Stimulated activated CD4-positive, alpha-beta T cell treated with anti-CD3 and anti-CD28 coated beads, Interleukin-4, amount 100 ng/mL, for 1 hour (primary cell): ENCODE data around the gene POTEF.
"Not testable (repeated sequence)": the region's sequence is repeated elsewhere in the genome, so short reads cannot be mapped to it uniquely, and the experiment has no call there.

ENCODE experiments used
- DNase-seq: peaks from one replicate; pipeline ENCODE4 v3.0.0-alpha.2; 2020

POTEF gene

GRCh38 chr2:130102597-130103363 lies 26.2 kb downstream of the POTEF start:
- not testable (repeated sequence) for DNase-seq

- not testable (repeated sequence) for DNase-seq
Measured at GRCh38 chr2:130062645-130063044, 66.4 kb downstream of the POTEF start.

- DNase-seq: not testable (repeated sequence)
Measured at GRCh38 chr2:130059982-130060381, 69.0 kb downstream of the POTEF start.

GRCh38 chr2:130056336-130056735 lies 72.7 kb downstream of the POTEF start:
- not testable (repeated sequence) for DNase-seq

GRCh38 chr2:130053217-130053911 lies 75.7 kb downstream of the POTEF start:
- DNase-seq: not testable (repeated sequence)

GRCh38 chr2:130052376-130052775 lies 76.6 kb downstream of the POTEF start:
- DNase-seq: not testable (repeated sequence)

GRCh38 chr2:130048422-130048821 lies 80.6 kb downstream of the POTEF start:
- DNase-seq: not testable (repeated sequence)

GRCh38 chr2:130038265-130038603 lies 90.8 kb downstream of the POTEF start:
- not testable (repeated sequence) for DNase-seq

- DNase-seq: not testable (repeated sequence)
Measured at GRCh38 chr2:130025931-130026330, 103.1 kb downstream of the POTEF start.
